GM19099 (cell line): Measurements from ENCODE around the gene GAMT.

ENCODE experiments used
- POLR2A ChIP-seq: IDR thresholded peaks from 3 replicates; pipeline ENCODE4 v1.6.1; 2011; ENCODE audit warnings: low read depth; ENCODE audit not compliant: insufficient read length; ENCODE audit errors: extremely low read depth

The GAMT gene

DNA sequence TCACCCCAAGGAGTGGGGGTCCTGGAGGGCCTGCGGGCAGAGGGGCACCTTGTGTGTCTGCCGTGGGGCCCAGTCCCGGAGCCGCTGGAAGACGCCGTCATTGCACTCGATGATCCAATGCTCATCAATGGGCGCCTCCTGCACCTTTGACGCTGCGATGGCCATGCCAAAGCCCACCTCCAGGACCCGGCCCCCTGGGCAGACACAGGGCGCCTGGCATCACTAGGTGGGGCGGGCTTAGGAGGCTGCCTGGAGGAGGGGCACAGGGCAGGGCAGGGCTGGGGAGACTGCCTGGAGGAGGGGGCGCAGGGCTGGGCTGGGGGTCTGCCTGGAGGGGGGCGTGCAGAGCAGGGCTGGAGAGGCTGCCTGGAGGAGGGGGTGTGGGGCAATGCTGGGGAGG is 1.6 kb downstream of the GAMT start:
- TF ChIP-seq POLR2A: no peak

DNA sequence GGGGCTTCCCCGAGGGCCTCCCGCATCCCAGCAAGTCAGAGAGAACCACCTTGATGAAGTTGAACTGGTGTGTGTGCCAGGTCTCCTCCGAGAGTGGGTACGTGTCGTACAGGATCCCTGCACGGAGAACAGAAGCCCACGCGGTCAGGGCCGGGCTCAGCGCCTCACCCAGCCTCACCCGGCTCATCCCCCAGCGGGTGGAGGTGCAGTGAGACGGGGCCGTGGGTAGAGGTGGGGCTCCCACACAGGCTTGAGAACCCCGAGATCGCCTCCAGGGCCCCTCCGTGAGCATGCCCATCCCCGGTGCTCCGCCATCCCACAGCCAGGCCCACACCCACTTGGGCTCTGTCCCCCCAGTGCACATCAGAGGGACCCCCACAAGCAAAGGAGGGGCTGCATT is 2.3 kb downstream of the GAMT start:
- no peak for TF ChIP-seq POLR2A

DNA sequence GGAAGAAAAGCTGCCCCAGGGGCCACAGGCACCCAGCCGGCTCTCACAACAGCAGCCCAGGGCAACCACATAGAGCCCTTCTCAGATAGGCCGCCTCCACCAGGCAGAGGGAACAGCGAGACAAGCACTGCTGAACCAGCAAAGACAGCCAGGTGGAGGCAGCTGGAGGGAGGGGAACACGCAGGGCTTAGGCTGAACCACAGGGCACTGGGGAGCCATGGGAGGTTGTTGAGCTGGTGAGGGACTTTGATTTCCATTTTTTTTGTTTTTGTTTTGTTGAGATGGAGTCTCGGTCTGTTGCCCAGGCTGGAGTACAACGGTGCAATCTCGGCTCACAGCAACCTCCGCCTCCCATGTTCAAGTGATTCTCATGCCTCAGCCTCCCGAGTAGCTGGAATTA is 3.5 kb downstream of the GAMT start:
- TF ChIP-seq POLR2A: no peak

DNA sequence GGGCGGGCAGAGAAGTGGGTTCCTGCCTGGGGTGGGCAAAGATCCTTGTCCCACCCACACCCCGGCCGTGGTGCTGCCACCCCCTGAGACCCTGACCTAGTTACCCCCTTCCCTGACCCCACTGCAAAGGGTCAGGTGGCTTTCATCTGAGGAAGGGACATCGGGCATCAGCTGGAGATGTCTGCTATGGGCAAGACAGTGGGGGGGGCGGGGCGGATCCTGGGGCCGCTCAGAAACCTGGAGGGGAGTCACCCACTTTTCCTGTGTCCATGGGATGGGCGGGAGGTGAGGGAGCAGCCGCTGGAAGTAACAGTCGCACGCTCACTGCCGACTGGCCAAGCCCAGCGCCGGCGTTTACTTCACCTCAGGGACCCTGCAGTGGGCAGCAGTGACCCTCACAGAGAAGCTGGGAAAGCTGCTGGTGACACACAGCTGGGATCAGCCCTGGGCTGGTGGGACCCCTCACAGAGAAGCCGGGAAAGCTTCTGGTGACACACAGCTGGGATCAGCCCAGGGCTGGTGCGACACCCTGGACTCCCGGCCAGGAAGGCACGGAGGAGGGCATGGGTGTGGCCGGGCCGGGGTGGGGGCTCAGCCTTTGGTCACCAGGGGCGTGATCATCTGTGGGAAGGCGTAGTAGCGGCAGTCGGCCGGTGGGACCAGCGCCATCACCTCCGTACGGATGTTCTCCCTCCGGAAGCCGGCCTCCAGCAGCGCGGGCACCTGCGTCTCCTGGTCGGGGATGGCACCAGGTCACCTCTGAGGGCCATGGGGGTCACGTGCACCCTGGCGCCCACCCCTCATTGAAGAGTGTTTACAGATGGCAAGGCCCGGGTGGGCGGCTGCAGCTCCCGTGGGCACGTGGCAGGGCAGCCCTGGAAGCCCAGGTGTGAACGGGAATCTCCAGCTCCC is 4.3 kb downstream of the GAMT start:
- TF ChIP-seq POLR2A: no peak

DNA sequence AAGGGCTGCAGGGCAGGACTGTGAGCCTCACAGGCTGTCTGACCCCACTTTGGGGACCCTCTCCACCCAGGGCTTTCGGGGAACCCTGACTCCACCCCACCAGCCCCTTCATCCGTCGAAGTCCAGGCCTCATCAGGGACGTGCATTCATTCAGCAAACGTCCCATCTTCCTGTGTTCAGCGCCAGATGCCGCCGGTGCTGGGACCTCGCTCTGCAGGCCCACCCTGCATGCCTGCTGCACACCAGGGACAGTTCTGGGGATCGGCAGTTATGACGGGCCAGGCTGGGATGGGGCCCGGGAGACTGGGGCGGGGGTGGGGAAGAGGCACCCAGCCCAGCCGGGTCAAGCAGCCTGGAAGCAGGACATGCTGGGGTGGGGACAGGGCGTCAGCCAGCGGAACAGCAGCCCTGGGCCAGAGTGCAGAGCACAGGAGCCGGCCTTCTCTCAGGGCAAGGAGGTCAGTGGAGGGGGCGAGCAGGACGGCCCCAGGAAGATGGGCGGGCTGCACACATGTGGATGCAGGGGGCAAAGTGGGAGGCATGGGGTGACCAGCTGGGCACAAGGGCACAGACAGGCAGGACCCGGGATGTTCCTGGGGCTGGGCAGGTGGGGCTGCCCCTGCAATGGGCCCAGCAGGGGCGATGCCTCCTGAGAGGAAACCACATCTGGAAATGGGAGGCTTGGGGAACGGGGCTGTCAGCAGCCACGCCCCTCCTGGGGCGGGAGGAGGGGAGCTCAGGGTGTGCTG is 5.1 kb downstream of the GAMT start:
- no peak for TF ChIP-seq POLR2A

DNA sequence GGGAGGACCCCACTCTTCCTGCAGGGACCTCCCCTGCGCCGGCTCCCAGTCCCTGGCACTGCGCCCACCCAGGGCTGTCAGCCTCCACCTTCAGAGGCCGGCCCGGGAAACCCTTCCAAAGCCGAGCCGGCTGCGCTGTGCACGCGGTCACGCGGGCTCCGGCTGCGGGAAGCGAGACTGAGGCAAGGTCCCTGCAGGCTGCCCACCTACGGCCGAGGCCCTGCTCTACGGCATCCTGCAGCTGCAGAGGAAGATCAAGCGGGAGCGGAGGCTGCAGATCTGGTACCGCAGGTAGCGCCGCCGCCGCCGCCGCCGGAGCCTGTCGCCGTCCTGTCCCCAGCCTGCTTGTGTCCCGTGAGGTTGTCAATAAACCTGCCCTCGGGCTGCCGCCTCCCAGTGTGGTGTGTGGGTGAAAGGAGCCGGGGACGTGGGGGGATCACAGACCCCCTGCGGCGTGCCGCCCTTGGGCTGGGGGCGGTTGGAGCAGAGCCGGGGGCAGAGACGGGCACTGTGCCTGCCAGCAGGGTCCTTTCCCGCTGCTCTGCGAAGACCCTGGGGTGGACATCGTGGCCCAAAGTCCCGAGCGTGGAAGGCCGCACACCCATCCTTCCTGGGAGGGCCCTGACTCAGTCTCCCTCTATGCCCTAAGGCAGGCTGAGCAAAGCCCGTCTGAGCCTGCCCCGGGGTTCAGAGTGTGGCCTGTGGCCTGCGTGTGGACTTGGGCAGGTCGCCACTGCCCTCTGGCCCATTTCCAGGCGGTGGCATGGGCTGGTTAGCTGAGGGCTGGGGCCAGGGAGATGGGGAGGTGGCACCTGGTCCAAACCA is 5.9 kb downstream of the GAMT start:
- TF ChIP-seq POLR2A: no peak

DNA sequence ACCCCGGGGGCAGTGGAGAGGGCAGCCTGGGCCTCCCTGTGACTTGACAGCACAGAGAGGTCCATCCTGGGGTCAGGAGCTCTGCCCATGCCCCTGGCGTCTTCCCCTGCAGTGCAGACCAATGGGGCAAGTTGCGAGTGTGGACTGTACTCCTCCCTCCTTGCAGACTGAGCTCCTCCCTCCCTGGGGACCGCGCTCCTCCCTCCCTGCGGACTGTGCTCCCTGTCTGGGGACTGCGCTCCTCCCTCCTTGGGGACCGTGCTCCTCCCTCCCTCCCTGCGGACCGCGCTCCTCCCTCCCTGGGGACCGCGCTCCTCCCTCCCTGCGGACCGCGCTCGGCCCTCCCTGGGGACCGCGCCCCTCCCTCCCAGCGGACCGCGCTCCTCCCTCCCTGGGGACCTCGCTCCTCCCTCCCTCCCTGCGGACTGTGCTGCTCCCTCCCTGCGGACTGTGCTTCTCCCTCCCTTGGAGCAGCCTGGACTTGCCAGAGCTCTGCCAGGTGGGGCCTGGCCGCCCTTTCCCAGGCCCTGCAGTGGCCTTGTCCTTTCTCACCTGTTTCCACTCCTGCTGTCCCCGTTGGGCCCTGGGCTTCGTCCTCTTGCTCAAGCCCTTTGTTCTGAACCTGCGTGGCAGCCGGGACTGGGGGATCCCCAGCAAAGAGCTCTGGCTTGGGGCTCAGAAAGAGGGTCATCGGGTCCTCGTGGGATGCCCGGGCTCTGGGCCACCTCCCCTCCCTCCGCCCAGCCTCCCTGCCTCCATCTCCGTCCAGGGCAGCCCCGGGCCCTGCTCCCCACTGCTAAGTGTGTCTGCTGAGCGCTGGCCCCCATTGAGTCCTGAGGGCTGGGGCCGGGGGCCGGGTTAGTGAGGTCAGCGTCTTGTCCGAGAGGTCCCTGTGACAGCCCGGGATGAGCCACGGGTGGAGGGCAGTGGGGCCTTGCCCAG is 6.8 kb downstream of the GAMT start:
- no peak for TF ChIP-seq POLR2A

DNA sequence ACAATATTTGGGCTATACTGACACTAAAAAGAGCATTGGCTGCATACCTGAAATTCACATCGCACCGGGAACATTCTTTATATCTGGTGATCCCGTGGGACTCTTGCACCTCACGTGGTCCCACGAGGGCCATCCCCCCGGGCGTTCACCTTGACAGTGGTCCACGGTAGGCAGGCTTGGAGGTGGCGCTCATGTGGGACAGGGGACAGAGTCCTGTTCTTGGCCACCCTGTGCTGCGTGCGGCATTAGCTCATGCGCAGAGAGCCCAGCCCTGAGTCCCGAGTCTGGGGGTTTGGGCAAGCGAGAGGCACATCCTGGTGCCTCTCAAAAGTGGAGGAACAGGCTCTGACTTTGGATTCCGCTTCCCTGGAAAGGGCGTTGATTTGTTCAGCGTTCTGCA is 7.5 kb downstream of the GAMT start:
- TF ChIP-seq POLR2A: no peak

DNA sequence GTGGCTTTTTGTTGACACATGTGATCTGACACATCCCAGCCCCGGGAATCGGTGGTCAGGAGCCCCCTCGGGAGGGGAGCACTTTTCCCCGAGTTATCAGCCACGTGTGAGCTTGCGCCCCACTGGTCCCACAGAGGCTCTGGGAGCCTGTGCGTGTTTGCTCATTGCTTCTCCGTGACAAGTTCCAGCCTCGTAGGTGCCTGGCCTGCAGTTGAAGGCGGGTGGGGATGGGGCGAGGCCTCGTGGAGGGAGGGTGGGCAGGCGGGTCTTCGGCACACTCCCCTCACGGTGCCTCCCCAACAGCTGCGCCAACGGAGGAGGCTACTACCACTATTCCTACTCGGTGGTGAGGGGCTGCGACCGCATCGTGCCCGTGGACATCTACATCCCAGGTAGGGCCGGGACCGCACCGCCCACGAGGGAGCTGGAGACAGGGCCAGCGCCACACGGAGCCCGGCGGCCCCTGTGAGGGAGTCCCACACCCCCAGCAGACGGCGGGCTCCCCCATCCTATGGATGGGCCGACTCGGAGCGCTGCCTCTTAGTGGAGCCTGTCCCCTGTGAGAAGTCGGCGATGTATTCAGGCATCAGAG is 8.3 kb downstream of the GAMT start:
- TF ChIP-seq POLR2A: no peak

DNA sequence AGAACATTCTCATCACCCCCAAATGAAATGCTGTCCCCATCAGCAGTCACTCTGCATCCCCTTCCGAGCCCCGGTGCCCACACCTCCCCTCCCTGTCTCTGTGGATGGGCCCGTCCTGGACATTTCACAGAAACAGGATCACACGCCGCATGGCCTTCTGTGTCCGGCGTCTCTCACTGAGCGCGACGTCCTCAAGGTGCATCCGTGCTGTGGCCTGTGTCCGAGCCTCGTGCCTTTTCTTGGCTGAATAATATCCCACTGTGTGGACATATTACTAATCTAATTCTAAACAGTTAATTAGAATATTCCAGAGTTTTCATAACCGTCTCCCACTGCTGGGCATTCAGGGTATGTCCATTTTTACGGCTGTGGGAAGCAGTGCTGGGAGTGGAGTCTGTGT is 8.9 kb downstream of the GAMT start:
- TF ChIP-seq POLR2A: no peak

DNA sequence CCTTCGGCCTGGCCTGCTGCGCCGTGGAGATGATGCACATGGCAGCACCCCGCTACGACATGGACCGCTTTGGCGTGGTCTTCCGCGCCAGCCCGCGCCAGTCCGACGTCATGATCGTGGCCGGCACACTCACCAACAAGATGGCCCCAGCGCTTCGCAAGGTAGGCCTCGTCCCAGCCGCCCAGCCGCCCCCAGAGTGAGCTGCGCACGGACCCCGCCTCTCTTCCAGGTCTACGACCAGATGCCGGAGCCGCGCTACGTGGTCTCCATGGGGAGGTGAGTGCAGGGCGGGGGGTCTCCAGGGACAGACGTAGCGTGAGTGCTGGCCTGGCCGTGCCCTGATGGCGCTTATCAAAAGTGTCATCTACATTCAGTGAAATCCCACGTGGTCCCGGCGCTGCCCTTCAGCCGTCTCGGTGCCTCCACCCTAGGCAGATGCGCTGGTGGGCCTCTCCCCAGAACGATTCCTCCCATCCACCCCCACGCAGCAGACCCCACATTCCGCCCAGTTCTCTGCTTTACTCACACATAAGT is 10.4 kb downstream of the GAMT start:
- no peak for TF ChIP-seq POLR2A

DNA sequence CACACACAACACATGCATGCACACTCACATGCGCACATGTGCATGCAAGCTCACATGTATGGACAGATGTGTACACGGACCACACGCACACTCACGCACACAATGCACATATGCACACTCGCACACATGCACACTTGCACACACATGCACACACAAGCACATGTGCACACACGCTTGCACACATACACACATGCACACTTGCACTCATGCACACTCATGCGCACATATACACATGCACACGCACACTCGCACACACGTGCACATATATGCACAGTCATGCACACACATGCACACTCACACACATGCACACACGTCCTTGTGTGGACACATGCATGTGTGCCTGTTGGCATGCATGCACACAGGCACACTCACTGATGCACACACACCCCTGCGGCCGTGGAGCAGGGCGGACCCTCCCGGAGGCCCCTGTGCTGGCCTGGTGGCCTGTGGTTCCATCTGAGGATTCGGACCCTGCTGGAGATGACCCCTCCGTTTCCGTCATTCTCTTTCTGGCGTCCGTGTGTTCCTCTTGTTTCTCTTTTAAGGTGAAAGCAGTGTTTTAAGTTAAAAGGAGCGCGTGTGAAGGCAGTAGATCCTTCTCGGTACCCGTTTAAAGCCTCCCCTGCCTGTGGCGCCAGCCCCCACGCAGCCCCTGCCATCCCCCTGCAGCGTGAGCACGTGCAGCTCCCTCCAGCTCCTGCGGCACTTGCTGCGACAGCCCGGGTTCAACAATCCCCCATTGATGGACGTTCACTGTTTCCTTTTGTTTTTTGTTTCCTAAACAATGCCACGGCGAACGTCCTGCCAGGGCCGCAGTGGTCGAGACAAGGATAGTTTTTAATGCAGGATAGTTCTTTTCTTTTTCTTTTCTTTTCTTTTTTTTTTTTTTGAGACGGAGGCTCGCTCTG is 12.1 kb downstream of the GAMT start:
- no peak for TF ChIP-seq POLR2A

DNA sequence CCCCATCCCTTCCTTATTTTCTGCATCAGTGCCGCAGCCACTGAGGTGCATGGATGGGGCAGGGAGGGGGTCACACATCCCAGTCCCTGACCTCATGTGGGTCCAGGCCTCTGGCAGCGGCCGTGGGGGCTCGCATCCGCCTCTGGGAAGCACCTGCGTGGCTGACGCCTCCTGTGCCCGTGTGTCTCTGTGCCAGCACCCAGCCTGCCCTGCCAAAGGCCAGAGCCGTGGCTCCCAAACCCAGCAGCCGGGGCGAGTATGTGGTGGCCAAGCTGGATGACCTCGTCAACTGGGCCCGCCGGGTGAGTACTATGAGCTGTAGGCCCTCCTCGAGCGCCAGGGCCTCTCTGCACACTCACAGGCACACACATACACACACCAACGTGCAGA is 12.7 kb downstream of the GAMT start:
- TF ChIP-seq POLR2A: no peak
